GM13977 (cell line): ENCODE measurements around the gene KRT74.

Source experiments
- DNase-seq: peaks from one replicate; pipeline ENCODE4 v3.0.0; 2012; ENCODE audit warnings: low spot score
- CTCF ChIP-seq: IDR thresholded peaks from 2 replicates; pipeline ENCODE4 v1.5.1; 2012; ENCODE audit warnings: mild to moderate bottlenecking, control low read depth; ENCODE audit not compliant: insufficient read depth; ENCODE audit errors: extremely low read depth, missing control alignments
- in situ Hi-C: fragments of 300-500 bp; cut with MboI; formaldehyde crosslinking; loops from one replicate; pipeline ENCODE4 v1.12.0; 2022; ENCODE audit warnings: low sequenced_read_pairs, low pct_unique_long_range_greater_than_20kb, mixed read lengths, inconsistent platforms; ENCODE audit not compliant: unreplicated experiment

Gene KRT74

GRCh38 chr12:52570511-52570910 is 3.1 kb downstream of the KRT74 start:
- in situ Hi-C loops, result no loop called here

GRCh38 chr12:52568111-52568510 is 5.5 kb downstream of the KRT74 start:
- in situ Hi-C loops, result no loop called here
- no peak for DNase-seq

More at GRCh38 chr12:52570511-52570910, 3.1 kb downstream of the KRT74 start:
- no peak for DNase-seq
- no peak for TF ChIP-seq CTCF

GRCh38 chr12:52566847-52567291 is 6.8 kb downstream of the KRT74 start:
- no peak for DNase-seq
- in situ Hi-C loops, result no loop called here
- TF ChIP-seq CTCF, result no peak

More at GRCh38 chr12:52568111-52568510, 5.5 kb downstream of the KRT74 start:
- TF ChIP-seq CTCF, result no peak

- no peak for TF ChIP-seq CTCF
- in situ Hi-C loops, result no loop called here
- no peak for DNase-seq
Measured at GRCh38 chr12:52564582-52564981, 9.1 kb downstream of the KRT74 start.

- TF ChIP-seq CTCF, result no peak
- in situ Hi-C loops, result no loop called here
- DNase-seq, result no peak
Measured at GRCh38 chr12:52561880-52562449, 11.7 kb downstream of the KRT74 start.

- no peak for DNase-seq
- in situ Hi-C loops, result no loop called here
- TF ChIP-seq CTCF, result no peak
Measured at GRCh38 chr12:52559979-52560378, 13.7 kb downstream of the KRT74 start.
